GM21447 (cell line): ENCODE measurements around the gene UTP25.

Source experiments
- ATAC-seq: cut with Tn5 transposase; IDR thresholded peaks from one replicate; pipeline ENCODE4 v1.9.1; 2021; ENCODE audit not compliant: unreplicated experiment

The UTP25 gene

DNA sequence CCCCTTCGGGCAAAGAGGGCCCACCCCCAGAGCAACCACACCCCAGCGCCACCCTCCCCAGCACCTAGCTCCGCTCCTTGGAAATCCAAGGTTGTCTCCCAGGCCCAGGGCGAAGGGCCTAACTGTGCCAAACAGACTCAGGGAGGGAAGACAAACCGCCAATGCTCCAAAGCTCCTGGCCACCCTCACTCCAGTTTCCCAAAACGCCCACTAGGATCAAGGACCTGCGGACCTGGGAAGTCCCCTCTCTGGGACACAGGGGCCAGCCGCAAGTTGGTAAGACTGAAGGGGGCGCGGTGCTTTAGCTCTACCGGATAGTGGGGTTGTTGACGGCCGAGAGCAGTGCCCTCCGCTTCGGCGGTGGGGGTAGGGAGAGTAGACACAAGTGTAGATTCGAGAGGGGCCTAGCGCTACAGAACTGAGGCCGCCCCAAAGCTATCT is 22.4 kb upstream of the UTP25 start:
- ATAC-seq = no peak

- ATAC-seq = peak; percentile 95
Observed at GRCh38 chr1:209805875-209806760, 21.7 kb upstream of the UTP25 start, which contains the start of gene IRF6. TSS of gene IRF6 (minus strand) at chr1:209806142. CDS start at chr1:209801413, 4,729 bp downstream.

- ATAC-seq = no peak
Observed at GRCh38 chr1:209807509-209807908, 20.3 kb upstream of the UTP25 start.

GRCh38 chr1:209808059-209808581 is 19.7 kb upstream of the UTP25 start:
- ATAC-seq = no peak

DNA sequence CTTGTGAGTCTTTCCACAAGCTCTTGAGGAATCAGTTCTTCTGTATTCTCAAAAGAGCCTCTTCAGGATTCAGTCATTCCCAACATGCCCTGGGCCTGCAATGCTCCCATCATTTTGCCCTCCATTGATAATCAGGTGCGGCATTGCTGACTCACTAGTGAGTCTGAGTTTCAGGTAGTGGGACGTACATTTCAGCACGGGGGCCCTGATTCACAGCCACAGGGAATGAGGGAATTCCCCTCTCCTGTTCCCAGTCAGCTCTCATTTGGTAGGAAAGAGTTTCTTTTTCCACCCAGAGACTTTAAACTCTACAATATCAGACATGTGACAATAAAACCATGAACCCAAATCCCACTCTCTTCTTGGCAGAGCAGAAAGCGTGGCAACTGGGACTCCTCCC is 18.2 kb upstream of the UTP25 start:
- no peak for ATAC-seq

DNA sequence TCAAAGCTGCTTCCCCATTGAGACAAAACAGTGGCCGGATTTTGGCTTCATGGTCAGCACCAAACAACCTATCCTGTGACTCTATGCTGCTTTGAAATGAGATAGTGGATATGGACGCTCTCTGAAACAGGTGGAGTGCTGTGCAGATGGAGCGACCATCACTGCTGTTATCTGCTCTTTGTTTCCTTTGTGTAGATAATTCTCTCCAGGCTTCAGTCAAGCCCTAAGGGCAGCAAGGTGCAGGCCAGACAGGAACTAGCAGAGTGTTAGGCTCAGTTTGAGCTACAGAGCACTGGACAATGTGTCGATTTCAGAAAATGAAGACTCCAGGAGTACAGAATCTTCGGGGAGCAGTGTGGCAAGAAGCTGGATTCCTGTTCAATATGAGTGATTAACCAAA is 17.0 kb upstream of the UTP25 start:
- no peak for ATAC-seq

DNA sequence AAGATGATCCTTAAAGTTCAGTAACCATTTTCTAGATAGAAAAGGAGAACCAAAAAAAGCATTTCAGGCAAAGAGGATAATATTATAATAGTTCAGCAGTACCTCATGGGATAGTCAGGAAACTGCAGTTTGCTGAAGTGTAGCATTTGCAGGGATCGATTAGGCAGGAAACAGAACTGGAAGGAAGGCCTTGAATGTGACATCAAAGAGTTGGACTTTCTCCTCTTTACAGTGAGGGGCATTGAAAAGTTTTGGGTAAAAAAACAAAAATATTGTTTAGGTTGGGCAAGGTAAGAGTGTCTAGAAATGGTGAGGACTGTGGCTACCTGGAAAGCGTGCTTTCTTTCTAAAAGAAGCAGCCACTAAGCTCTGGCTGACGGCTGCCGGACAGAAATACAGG is 13.9 kb upstream of the UTP25 start:
- no peak for ATAC-seq

- no peak for ATAC-seq
Observed at GRCh38 chr1:209815490-209815889, 12.3 kb upstream of the UTP25 start.

- no peak for ATAC-seq
Observed at GRCh38 chr1:209815931-209816341, 11.8 kb upstream of the UTP25 start.

DNA sequence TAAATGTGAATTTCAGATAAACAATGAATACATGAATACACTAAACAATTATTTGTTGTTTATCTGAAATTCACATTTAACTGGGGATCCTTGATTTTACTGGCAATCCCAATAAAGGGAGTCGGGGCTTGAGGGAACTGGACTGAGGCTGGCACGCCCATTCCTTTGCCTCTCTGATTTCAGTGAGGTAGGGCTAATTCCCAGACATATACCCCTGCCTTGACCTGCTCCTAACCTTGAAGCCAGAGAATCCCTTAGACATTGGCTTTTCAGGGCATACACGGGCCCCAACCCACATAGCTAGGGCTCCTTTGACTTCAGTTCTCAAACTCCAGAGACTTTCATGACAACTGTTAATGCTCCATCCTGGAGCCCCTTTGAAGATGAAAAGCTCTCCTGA is 10.8 kb upstream of the UTP25 start:
- no peak for ATAC-seq

GRCh38 chr1:209817691-209818090 is 10.1 kb upstream of the UTP25 start:
- ATAC-seq = no peak

GRCh38 chr1:209819058-209819457 is 8.7 kb upstream of the UTP25 start:
- no peak for ATAC-seq

DNA sequence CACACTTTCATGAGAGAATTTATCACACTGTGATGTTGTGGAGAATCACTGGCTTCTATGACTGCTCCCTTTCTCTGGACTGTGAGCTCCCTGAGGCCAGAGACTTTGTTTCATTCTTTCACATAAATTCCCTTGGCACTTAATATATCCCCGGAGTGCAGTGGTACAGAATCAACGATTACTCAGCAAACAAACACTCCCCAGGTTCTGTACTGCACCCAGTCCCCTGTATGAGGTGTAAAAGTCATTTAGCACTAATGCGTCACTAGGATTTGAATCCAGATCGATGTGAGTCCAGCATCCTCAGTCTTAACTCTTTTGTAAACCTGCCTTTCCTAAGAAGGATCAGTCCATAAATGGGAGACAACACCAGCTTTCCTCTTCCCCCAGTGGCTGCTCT is 6.8 kb upstream of the UTP25 start:
- no peak for ATAC-seq

- ATAC-seq = no peak
Observed at GRCh38 chr1:209822706-209823105, 5.1 kb upstream of the UTP25 start.

- no peak for ATAC-seq
Observed at GRCh38 chr1:209823143-209824041, 4.4 kb upstream of the UTP25 start.

DNA sequence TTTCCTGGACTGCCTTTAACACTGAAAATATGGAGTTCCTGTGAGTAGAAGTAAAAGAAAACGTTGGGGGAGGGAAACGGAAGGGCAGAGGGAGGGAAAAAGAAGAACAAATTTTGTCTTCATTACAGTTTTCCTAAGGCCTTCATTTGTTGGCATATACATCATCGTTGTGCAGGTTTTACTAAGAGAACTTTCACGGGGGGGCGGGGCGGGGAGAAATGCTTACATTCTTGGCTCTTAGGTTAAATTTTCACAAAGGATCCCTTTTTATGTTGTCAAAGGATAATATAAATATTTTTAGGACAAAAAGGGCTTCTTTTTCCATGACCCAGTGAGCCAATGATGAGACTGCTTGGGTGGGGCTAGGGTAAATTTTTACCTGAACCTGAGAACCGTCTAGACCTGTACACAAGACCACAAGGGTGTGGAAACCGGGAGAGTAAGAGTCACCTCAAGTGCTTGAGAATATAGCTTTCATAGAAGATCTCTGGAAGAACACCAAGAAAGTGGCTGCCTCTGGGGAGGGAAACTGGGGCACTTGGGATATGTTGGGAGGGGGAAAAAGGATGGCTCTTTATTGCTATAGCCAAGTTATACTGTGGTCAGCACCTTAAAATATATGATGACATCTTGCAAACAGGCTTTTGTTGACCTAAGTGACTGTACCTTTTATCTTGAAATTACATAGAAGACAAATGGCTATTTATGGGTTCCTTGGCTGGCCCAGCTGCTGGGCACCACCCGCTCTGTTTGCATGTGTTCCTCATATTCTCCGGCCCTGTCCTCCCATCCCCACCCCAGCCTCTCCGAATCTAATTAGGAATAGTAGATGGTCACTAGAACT is 2.0 kb upstream of the UTP25 start:
- no peak for ATAC-seq

GRCh38 chr1:209829716-209830115 is 1.9 kb downstream of the UTP25 start:
- ATAC-seq = no peak

GRCh38 chr1:209830722-209831121 is 3.0 kb downstream of the UTP25 start:
- ATAC-seq = no peak

- ATAC-seq = no peak
Observed at GRCh38 chr1:209831615-209832014, 3.8 kb downstream of the UTP25 start.

DNA sequence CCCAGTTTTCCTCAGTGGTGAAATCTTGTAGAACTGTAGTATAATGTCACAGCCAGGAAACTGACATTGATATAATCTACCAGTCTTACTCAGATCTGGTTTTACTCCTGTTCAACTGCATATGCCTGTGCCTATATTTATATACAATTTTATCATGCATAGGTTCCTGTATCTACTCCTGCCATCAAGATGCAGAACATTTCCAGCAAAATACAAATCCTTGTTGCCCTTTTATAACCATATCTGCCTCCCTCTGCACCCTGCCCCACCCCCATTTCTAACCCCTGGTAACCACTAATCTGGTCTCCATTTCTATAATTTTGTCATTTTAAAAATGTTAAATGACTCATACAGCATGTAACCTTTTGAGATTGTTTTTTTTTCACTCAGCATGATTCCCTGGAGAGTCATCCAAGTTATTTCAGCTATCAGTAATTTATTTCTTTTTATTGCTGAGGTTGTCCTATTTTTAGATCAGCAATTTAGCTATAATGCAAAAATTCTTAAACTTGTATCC is 8.1 kb downstream of the UTP25 start:
- no peak for ATAC-seq
